Neural progenitor cell (in vitro differentiated cells): Measurements from ENCODE around the gene CNTN5. TPM values are rescaled to one million over a fixed set of nuclear protein-coding genes. Genes with fewer than 3 reads are reported as not detected.

ENCODE experiments used
- DNase-seq: peaks from one replicate; pipeline ENCODE4 v3.0.0-alpha.2; 2016; ENCODE audit warnings: low spot score
- H2AFZ ChIP-seq: fragments of 200-600 bp; sonication (generic); replicated peaks from 2 replicates; pipeline ENCODE4 v1.6.1; 2016; ENCODE audit warnings: antibody characterized with exemption
- H3F3A ChIP-seq: fragments of 200-600 bp; sonication (generic); 2 replicates; pipeline ENCODE4 v1.6.1; 2016; ENCODE audit warnings: antibody characterized with exemption, low read depth
- H3K27ac ChIP-seq: fragments of 200-600 bp; sonication (generic); 2 replicates; pipeline ENCODE4 v1.5.1; 2016; ENCODE audit warnings: mild to moderate bottlenecking
- H3K27me3 ChIP-seq: fragments of 200-600 bp; sonication (generic); 2 replicates; pipeline ENCODE4 v1.6.1; 2016; ENCODE audit warnings: mild to moderate bottlenecking, moderate library complexity
- H3K36me3 ChIP-seq: fragments of 200-600 bp; sonication (generic); 2 replicates; pipeline ENCODE4 v1.5.1; 2016
- H3K4me1 ChIP-seq: fragments of 200-600 bp; sonication (generic); 2 replicates; pipeline ENCODE4 v1.6.1; 2016; ENCODE audit warnings: mixed run types
- H3K4me2 ChIP-seq: fragments of 200-600 bp; sonication (generic); 2 replicates; pipeline ENCODE4 v1.6.1; 2016
- H3K4me3 ChIP-seq: fragments of 200-600 bp; sonication (generic); 2 replicates; pipeline ENCODE4 v1.5.1; 2016
- H3K79me2 ChIP-seq: fragments of 200-600 bp; sonication (generic); 2 replicates; pipeline ENCODE4 v1.6.1; 2016; ENCODE audit warnings: low read depth
- H3K9ac ChIP-seq: fragments of 200-600 bp; sonication (generic); 2 replicates; pipeline ENCODE4 v1.6.1; 2016
- H3K9me3 ChIP-seq: fragments of 200-600 bp; sonication (generic); 2 replicates; pipeline ENCODE4 v1.5.1; 2016; ENCODE audit warnings: low read depth
- H4K20me1 ChIP-seq: fragments of 200-600 bp; sonication (generic); 2 replicates; pipeline ENCODE4 v1.6.1; 2016; ENCODE audit warnings: low read depth
- H3K27ac Mint-ChIP-seq: 3 replicates; pipeline ENCODE4 v1.8.0; 2021; ENCODE audit warnings: mixed read lengths
- H3K27me3 Mint-ChIP-seq: 2 replicates; pipeline ENCODE4 v1.8.0; 2022; ENCODE audit warnings: low read depth, mild to moderate bottlenecking, inconsistent platforms, moderate library complexity, mixed read lengths; ENCODE audit not compliant: insufficient read depth
- H3K36me3 Mint-ChIP-seq: 3 replicates; pipeline ENCODE4 v1.8.0; 2021; ENCODE audit warnings: mixed read lengths
- H3K4me1 Mint-ChIP-seq: 3 replicates; pipeline ENCODE4 v1.8.0; 2021; ENCODE audit warnings: mixed read lengths
- H3K4me3 Mint-ChIP-seq: 3 replicates; pipeline ENCODE4 v1.8.0; 2021; ENCODE audit warnings: mild to moderate bottlenecking, moderate library complexity, mixed read lengths
- H3K9me3 Mint-ChIP-seq: 3 replicates; pipeline ENCODE4 v1.8.0; 2020; ENCODE audit warnings: mixed read lengths
- EZH2 ChIP-seq: fragments of 200-600 bp; sonication (generic); IDR thresholded peaks from 2 replicates; pipeline ENCODE4 v1.6.1; 2017; ENCODE audit warnings: antibody characterized with exemption, mild to moderate bottlenecking, moderate library complexity
- EZH2phosphoT487 ChIP-seq: fragments of 200-600 bp; sonication (generic); IDR thresholded peaks from 2 replicates; pipeline ENCODE4 v1.6.1; 2017; ENCODE audit warnings: antibody characterized with exemption
- total RNA-seq: library from RNA; depleted of rRNA; stranded (reverse); fragments of >200 nt; gene quantifications from 2 replicates; pipeline ENCODE4 v1.2.3, GENCODE V29; 2015; ENCODE audit warnings: low replicate concordance
- TF ChIP-seq, protein P1 (sequence below): fragments of 200-600 bp; sonication (generic); IDR thresholded peaks from 2 replicates; pipeline ENCODE4 v1.5.1; 2017; ENCODE audit warnings: antibody characterized with exemption, mild to moderate bottlenecking

CNTN5 gene
- total RNA-seq, 1 donor from 2014 or later: 0.19 TPM

DNA sequence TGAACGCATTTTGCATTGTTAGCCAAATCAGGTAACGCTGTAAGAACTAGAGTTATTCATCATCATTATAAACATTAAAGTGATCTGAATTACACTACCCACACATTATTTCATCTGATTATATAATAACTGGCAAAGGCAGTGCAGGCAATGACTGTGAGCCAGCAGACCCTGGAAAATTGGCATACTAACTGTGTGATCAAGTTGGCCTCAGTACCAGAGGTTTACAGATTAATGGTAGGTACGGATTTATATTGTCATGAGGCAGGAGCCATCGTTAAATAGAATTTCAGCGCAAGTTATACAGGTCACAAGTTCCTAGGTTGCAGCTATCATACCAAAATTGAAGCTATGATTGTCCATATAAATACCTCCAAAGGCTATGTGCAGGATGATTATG, 225.4 kb downstream of the CNTN5 start:
- H3K4me3 ChIP-seq: no peak overlapping the region
- H3K4me3 Mint-ChIP-seq: no peak overlapping the region
- no peak overlapping the region for H2AFZ ChIP-seq

DNA sequence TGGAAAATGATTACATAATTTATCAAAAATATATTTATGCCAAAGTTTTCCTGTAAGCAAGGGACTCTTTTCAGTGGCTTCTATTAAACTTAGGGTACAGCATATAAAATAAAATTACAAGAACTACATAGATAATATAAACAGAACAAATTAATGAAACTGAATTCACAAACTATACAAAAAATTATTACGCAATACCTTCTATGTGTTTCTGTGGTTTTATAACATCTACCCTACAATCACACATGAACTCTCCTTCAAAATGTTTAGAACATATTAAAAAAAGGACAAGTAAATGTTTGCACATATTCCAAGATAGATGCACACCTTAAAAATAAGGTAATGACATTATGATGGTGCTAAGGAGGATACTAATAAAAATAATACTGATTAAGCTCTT, 235.9 kb downstream of the CNTN5 start:
- Histone ChIP-seq H2AFZ (no peak overlapping the region), H3K4me1 (no peaks in the 10 kb centered on the region), H3K27me3 (no peaks in the 10 kb centered on the region), H4K20me1 (no peaks in the 10 kb centered on the region), H3K4me3 (no peak overlapping the region), H3K9ac (no peak overlapping the region), H3K9me3 (no peaks in the 10 kb centered on the region), H3K4me2 (no peak overlapping the region), H3K79me2 (no peaks in the 10 kb centered on the region), H3K36me3 (no peaks in the 10 kb centered on the region), H3K27ac (no peak overlapping the region), H3F3A (no peaks in the 10 kb centered on the region)
- Mint-ChIP-seq H3K36me3 (no peaks in the 10 kb centered on the region), H3K27ac (no peak overlapping the region), H3K9me3 (no peaks in the 10 kb centered on the region), H3K4me1 (no peaks in the 10 kb centered on the region), H3K4me3 (no peak overlapping the region), H3K27me3 (no peaks in the 10 kb centered on the region)
- DNase-seq: no peak
- TF ChIP-seq, protein P1, sequence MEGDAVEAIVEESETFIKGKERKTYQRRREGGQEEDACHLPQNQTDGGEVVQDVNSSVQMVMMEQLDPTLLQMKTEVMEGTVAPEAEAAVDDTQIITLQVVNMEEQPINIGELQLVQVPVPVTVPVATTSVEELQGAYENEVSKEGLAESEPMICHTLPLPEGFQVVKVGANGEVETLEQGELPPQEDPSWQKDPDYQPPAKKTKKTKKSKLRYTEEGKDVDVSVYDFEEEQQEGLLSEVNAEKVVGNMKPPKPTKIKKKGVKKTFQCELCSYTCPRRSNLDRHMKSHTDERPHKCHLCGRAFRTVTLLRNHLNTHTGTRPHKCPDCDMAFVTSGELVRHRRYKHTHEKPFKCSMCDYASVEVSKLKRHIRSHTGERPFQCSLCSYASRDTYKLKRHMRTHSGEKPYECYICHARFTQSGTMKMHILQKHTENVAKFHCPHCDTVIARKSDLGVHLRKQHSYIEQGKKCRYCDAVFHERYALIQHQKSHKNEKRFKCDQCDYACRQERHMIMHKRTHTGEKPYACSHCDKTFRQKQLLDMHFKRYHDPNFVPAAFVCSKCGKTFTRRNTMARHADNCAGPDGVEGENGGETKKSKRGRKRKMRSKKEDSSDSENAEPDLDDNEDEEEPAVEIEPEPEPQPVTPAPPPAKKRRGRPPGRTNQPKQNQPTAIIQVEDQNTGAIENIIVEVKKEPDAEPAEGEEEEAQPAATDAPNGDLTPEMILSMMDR: no peak
- TF ChIP-seq EZH2: no peak
- no peak for TF ChIP-seq EZH2phosphoT487

More for the DNA sequence above, 225.4 kb downstream of the CNTN5 start:
- Histone ChIP-seq H3K9ac (no peak overlapping the region), H3K9me3 (no peaks in the 10 kb centered on the region), H3K4me1 (no peaks in the 10 kb centered on the region), H4K20me1 (no peaks in the 10 kb centered on the region), H3F3A (no peaks in the 10 kb centered on the region), H3K79me2 (no peaks in the 10 kb centered on the region), H3K27ac (no peak overlapping the region), H3K4me2 (no peak overlapping the region), H3K27me3 (no peaks in the 10 kb centered on the region), H3K36me3 (no peaks in the 10 kb centered on the region)
- peaks cover 2% of the 10 kb centered on the region for H3K27me3 Mint-ChIP-seq
- TF ChIP-seq EZH2phosphoT487 (no peak), EZH2 (no peak)
- TF ChIP-seq, protein P1: no peak
- no peaks in the 10 kb centered on the region for H3K36me3 Mint-ChIP-seq
- no peak for DNase-seq
- no peaks in the 10 kb centered on the region for H3K4me1 Mint-ChIP-seq
- H3K9me3 Mint-ChIP-seq: no peaks in the 10 kb centered on the region
- no peak overlapping the region for H3K27ac Mint-ChIP-seq

DNA sequence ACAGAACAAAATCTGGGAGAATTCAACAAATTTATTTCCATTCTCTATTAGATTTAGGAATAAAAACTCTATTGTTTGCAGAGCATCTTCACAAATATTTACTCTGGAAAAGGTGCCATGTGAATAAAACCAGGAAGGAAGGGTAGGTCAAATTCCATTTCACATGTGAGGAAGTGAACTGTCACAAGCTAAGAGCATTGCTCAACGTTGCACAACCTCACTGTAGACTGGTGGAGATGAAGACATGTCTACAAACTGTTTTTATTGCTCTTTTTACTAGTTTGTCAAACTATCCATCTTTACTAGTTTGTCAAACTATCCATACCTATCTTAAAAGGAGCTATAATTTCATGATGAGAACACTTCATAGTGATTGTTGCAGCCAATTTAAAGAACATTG, 236.4 kb downstream of the CNTN5 start:
- no peaks in the 10 kb centered on the region for H3K9me3 ChIP-seq
- DNase-seq: no peak
- H3K9ac ChIP-seq: no peak overlapping the region
- H2AFZ ChIP-seq: no peak overlapping the region
- Mint-ChIP-seq H3K27ac (no peak overlapping the region), H3K27me3 (no peaks in the 10 kb centered on the region), H3K4me1 (no peaks in the 10 kb centered on the region), H3K4me3 (no peak overlapping the region), H3K9me3 (no peaks in the 10 kb centered on the region), H3K36me3 (no peaks in the 10 kb centered on the region)
- no peak overlapping the region for H3K4me3 ChIP-seq
- H3K27ac ChIP-seq: no peak overlapping the region
- no peaks in the 10 kb centered on the region for H3K4me1 ChIP-seq
- no peaks in the 10 kb centered on the region for H3K27me3 ChIP-seq
- H3K79me2 ChIP-seq: no peaks in the 10 kb centered on the region
- TF ChIP-seq, protein P1: no peak
- TF ChIP-seq EZH2phosphoT487: no peak
- no peak for TF ChIP-seq EZH2
- H4K20me1 ChIP-seq: no peaks in the 10 kb centered on the region
- H3K4me2 ChIP-seq: no peak overlapping the region
- H3K36me3 ChIP-seq: no peaks in the 10 kb centered on the region
- H3F3A ChIP-seq: no peaks in the 10 kb centered on the region
